Measurements from ENCODE around the gene PREX1. TPM values are rescaled to one million over a fixed set of nuclear protein-coding genes. Genes with fewer than 3 reads are reported as not detected.

The PREX1 gene
- total RNA-seq, 1 experiment from 2014 or later: 20.0 TPM

DNA sequence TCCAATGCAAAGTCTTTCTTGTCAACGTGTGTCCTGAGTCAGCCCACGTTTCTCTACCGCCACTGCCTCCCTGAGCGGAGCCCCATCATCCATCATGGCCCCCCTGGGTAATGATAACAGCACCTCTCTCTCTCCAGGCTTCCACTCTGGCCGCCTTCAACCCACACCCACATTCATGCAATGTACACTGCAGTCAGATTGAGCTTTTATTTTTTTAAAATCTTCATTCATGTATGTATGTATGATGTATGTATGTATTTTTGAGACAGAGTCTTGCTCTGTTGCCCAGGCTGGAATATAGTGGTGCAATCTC is 245.2 kb downstream of the PREX1 start:
- Histone ChIP-seq H3K9me3 (ENCODE audit: control insufficient read depth, insufficient read depth, low read depth, low read length) (no peaks in the 10 kb centered on the region), H3K27me3 (ENCODE audit: control insufficient read depth, insufficient read depth, low read length) (no peaks in the 10 kb centered on the region), H3K4me3 (ENCODE audit: low read depth in 2 of 2, low read length in 2 of 2) (no peak overlapping the region), H3K36me3 (ENCODE audit: control insufficient read depth, insufficient read depth, low read length) (no peaks in the 10 kb centered on the region), H3K4me1 (ENCODE audit: control insufficient read depth, insufficient read depth, low read length) (no peaks in the 10 kb centered on the region), H3K27ac (ENCODE audit: low read length) (no peak overlapping the region)
- ChIA-PET CTCF (no interaction called here), POLR2A (no interaction called here)
- no peak for TF ChIP-seq TCF7L2 (IDR thresholded peaks at IDR 0.05; ENCODE audit: low read depth, low read length)
- TF ChIP-seq, protein P1, sequence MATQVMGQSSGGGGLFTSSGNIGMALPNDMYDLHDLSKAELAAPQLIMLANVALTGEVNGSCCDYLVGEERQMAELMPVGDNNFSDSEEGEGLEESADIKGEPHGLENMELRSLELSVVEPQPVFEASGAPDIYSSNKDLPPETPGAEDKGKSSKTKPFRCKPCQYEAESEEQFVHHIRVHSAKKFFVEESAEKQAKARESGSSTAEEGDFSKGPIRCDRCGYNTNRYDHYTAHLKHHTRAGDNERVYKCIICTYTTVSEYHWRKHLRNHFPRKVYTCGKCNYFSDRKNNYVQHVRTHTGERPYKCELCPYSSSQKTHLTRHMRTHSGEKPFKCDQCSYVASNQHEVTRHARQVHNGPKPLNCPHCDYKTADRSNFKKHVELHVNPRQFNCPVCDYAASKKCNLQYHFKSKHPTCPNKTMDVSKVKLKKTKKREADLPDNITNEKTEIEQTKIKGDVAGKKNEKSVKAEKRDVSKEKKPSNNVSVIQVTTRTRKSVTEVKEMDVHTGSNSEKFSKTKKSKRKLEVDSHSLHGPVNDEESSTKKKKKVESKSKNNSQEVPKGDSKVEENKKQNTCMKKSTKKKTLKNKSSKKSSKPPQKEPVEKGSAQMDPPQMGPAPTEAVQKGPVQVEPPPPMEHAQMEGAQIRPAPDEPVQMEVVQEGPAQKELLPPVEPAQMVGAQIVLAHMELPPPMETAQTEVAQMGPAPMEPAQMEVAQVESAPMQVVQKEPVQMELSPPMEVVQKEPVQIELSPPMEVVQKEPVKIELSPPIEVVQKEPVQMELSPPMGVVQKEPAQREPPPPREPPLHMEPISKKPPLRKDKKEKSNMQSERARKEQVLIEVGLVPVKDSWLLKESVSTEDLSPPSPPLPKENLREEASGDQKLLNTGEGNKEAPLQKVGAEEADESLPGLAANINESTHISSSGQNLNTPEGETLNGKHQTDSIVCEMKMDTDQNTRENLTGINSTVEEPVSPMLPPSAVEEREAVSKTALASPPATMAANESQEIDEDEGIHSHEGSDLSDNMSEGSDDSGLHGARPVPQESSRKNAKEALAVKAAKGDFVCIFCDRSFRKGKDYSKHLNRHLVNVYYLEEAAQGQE (IDR thresholded peaks at IDR 0.05; ENCODE audit: insufficient read depth in 1 of 2, low read depth in 2 of 2, low read length in 1 of 2): no peak
- DNase-seq (ENCODE audit: low read depth, low spot score): no peak
- no peak for ATAC-seq
- in situ Hi-C loops (cut with HindIII; ENCODE audit: low pct_unique_long_range_greater_than_20kb, low sequenced_read_pairs) (no loop called here), intact Hi-C loops (cut with micrococcal nuclease; ENCODE audit: unreplicated experiment) (no loop called here)
- no TSS peak for BruUV-seq (replicated peaks)

DNA sequence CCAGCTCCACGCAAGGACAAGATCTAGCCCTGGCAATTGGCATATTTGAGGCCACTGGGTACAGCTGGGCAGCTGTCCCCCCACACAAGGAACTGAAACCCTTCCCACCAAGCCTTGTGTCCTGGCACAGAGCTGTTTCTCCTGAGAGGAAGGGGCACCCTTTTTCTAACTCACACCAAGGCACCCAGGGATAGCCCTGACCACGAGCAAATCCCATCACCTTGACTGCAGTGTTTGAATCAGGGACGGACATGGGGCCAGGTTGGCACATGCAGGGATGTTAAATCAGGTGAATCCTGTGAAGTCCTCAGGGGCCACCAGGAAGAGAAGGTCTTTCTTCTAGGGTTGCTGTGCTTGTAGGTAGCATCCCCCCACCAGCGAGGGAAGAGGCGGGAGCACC is 246.6 kb downstream of the PREX1 start:
- Histone ChIP-seq H3K4me3 (ENCODE audit: low read depth in 2 of 2, low read length in 2 of 2) (no peak overlapping the region), H3K27me3 (ENCODE audit: control insufficient read depth, insufficient read depth, low read length) (no peaks in the 10 kb centered on the region), H3K4me1 (ENCODE audit: control insufficient read depth, insufficient read depth, low read length) (no peaks in the 10 kb centered on the region), H3K27ac (ENCODE audit: low read length) (no peak overlapping the region), H3K9me3 (ENCODE audit: control insufficient read depth, insufficient read depth, low read depth, low read length) (no peaks in the 10 kb centered on the region), H3K36me3 (ENCODE audit: control insufficient read depth, insufficient read depth, low read length) (no peaks in the 10 kb centered on the region)
- no peak for ATAC-seq
- CTCF ChIA-PET: no interaction called here
- TF ChIP-seq, protein P2, sequence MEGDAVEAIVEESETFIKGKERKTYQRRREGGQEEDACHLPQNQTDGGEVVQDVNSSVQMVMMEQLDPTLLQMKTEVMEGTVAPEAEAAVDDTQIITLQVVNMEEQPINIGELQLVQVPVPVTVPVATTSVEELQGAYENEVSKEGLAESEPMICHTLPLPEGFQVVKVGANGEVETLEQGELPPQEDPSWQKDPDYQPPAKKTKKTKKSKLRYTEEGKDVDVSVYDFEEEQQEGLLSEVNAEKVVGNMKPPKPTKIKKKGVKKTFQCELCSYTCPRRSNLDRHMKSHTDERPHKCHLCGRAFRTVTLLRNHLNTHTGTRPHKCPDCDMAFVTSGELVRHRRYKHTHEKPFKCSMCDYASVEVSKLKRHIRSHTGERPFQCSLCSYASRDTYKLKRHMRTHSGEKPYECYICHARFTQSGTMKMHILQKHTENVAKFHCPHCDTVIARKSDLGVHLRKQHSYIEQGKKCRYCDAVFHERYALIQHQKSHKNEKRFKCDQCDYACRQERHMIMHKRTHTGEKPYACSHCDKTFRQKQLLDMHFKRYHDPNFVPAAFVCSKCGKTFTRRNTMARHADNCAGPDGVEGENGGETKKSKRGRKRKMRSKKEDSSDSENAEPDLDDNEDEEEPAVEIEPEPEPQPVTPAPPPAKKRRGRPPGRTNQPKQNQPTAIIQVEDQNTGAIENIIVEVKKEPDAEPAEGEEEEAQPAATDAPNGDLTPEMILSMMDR (IDR thresholded peaks at IDR 0.05): no peak
- TF ChIP-seq, protein P1 (IDR thresholded peaks at IDR 0.05; ENCODE audit: insufficient read depth in 1 of 2, low read depth in 2 of 2, low read length in 1 of 2): no peak
- no peak for TF ChIP-seq TCF7L2 (IDR thresholded peaks at IDR 0.05; ENCODE audit: low read depth, low read length)
- no peak for TF ChIP-seq SIN3A (IDR thresholded peaks at IDR 0.05; ENCODE audit: borderline replicate concordance, insufficient read depth, low read depth, low read length)
- no peak for TF ChIP-seq POLR2AphosphoS5 (IDR thresholded peaks at IDR 0.05; ENCODE audit: low read depth, low read length)
- POLR2A ChIA-PET: no interaction called here
- intact Hi-C loops (cut with micrococcal nuclease; ENCODE audit: unreplicated experiment): no loop called here
- in situ Hi-C loops (cut with HindIII; ENCODE audit: low pct_unique_long_range_greater_than_20kb, low sequenced_read_pairs): no loop called here
- no peak for DNase-seq (ENCODE audit: low read depth, low spot score)
- BruUV-seq (replicated peaks): no TSS peak

All from Panc1 (cell line).